Parietal lobe (tissue), 2 donors: ENCODE measurements around the gene HSP90AA1. TPM values are rescaled to one million over a fixed set of nuclear protein-coding genes. Genes with fewer than 3 reads are reported as not detected.

Experiments
- small RNA-seq: library from RNA; depleted of rRNA; stranded (forward); fragments of <200 nt; gene quantifications from one replicate; pipeline ENCODE3, GENCODE V24; 2014; ENCODE audit warnings: low replicate concordance
- total RNA-seq: library from RNA; depleted of rRNA; stranded (reverse); fragments of >200 nt; gene quantifications from one replicate; pipeline ENCODE4 v1.2.3, GENCODE V29; 2014

HSP90AA1 gene
- 484 TPM for total RNA-seq

DNA sequence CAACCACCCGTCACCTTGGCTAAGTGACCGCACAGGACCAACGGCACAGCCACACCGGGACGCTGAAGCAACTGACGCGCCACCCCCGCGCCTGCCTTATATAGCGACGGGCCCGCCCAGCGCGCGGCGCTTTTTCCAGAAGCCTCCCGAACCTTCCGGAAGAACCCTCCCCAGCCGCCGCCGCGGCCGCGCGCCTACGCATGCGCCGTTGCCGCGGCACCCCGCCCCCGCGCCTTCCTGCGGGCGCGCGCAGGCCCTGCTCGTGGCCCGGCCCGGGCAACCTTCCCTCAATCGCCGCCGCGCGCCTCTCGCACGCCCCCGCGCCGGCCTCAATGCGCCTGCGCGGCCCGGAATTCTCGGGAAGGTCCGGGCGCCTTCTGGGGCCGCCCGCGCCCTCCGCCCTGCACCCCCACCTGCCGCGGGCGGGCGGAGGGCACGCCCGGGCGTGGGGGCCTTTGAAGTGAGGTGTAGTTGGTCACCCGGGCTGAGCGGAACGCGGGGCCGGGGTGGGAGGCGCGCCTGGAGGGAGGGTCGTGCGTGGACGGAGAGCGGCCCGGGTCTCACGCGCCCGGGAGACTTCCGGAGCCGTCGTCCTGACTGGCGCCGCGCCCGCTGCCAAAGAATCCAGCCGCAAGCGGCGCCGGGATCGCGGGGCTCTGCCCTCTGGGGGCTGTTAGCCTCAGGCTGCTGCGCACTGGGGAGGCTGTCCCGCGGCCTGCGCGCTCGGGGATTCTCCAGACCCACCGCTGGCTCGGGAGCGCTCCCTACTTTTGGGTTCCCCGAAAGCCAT lies at the start of gene HSP90AA1:
HSP90AA1 (minus strand) TSS at position 73 of the 790 bp plus-strand sequence. CDS start 666 bp downstream, outside the sequence.

Small RNA genes lying within 50 kb of the gene (small RNA-seq; reads per million reads assigned to genes)
- not detected for gene RN7SL472P

Other genes with a start within 250 kb of the HSP90AA1 start
- 1,246 TPM for gene DYNC1H1, start 122.5 kb downstream of the HSP90AA1 start, total RNA-seq
- gene WDR20, start 52.9 kb upstream of the HSP90AA1 start, total RNA-seq, result 56.7 TPM
- 77.3 TPM for gene MOK, start 218.1 kb upstream of the HSP90AA1 start, total RNA-seq
- 12.2 TPM for gene ZNF839, start 232.7 kb upstream of the HSP90AA1 start, total RNA-seq